Small intestine (tissue), 7 donors: ENCODE measurements around the gene RAD51AP1. TPM values are rescaled to one million over a fixed set of nuclear protein-coding genes. Genes with fewer than 3 reads are reported as not detected.

Source experiments
- DNase-seq, 2 donors: peaks; one replicate each; pipeline versions ENCODE4 v3.0.0 to v3.0.0-alpha.2; 2013
- FAIRE-seq: peaks from 2 replicates; lab custom pipeline; 2012; peaks lifted over from hg19 to GRCh38; lab: Jason Lieb, UNC
- H3K27ac ChIP-seq, 3 donors: one replicate each; pipeline ENCODE4 v1.5.1; 2013; ENCODE audit warnings: low read length in 2 of 3, mild to moderate bottlenecking in 2 of 3, control low read depth in 1 of 3, inconsistent platforms in 1 of 3, low read depth in 1 of 3, moderate library complexity in 1 of 3
- H3K27me3 ChIP-seq, 3 donors: one replicate each; pipeline ENCODE4 v1.6.1; 2013; ENCODE audit warnings: low read length in 3 of 3, inconsistent platforms in 1 of 3; ENCODE audit not compliant: control insufficient read depth in 3 of 3, insufficient read depth in 3 of 3
- H3K36me3 ChIP-seq, 3 donors: one replicate each; pipeline ENCODE4 v1.6.1; 2013; ENCODE audit warnings: low read length in 3 of 3, inconsistent platforms in 1 of 3, low read depth in 1 of 3, mild to moderate bottlenecking in 1 of 3, moderate library complexity in 1 of 3; ENCODE audit not compliant: control insufficient read depth in 3 of 3, insufficient read depth in 2 of 3
- H3K4me1 ChIP-seq, 3 donors: one replicate each; pipeline ENCODE4 v1.6.1; 2013; ENCODE audit warnings: low read length in 2 of 3, inconsistent platforms in 1 of 3, low read depth in 1 of 3, mild to moderate bottlenecking in 1 of 3, moderate library complexity in 1 of 3; ENCODE audit not compliant: control insufficient read depth in 3 of 3, insufficient read depth in 2 of 3
- H3K4me3 ChIP-seq, 3 donors: one replicate each; pipeline ENCODE4 v1.5.1; 2013; ENCODE audit warnings: low read length in 3 of 3, control low read depth in 1 of 3, inconsistent platforms in 1 of 3, low read depth in 1 of 3, mild to moderate bottlenecking in 1 of 3, moderate library complexity in 1 of 3
- H3K9me3 ChIP-seq, 2 donors: one replicate each; pipeline ENCODE4 v1.6.1; 2013; ENCODE audit warnings: low read depth in 1 of 2, low read length in 1 of 2; ENCODE audit not compliant: control insufficient read depth in 2 of 2, insufficient read depth in 1 of 2
- WGBS, 3 donors: extraction: QIAGEN DNeasy Blood & Tissue Kit; methylation state at CpG; one replicate each; pipeline ENCODE4 v1.1.7; 2013; 5-methylcytosine and 5-hydroxymethylcytosine counted together
- polyA plus RNA-seq, 4 donors: library from polyadenylated mRNA; stranded (reverse) in 3 of 4; unstranded in 1 of 4; fragments of 200-250 nt in 3 of 4; fragments of 120-200 nt in 1 of 4; gene quantifications; one replicate each; pipeline versions ENCODE4 v1.2.1 to v1.2.3, GENCODE V29; 2013
- donor health status: healthy with polysubstance abuse.
- donor health status: control.
- donor health status: control.
- donor health status: Bipolar disorder and iron deficiency.
- donor health status: healthy.

RAD51AP1 gene
- polyA plus RNA-seq, 4 donors: 1.4 to 16.5 (median 6.7) TPM

DNA sequence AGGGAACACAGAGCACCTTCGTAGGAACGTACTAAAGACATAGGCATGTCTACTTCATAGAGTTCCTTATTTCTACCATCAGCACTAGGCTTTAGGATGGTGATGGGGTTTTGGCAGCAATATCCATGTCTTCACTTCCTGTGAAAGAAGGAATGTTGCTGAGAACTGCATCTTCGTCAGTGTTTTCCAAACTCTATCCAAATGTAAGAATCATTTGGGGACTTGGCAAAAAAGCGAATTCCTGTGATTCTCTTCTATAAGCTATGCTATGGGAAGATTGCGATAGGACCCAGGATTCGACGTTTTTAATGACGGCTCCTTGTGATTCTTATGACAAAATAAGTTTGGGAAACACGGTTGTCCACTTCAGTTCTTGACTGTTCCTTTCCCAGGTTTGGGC lies 70.4 kb downstream of the RAD51AP1 start:
- H3K27ac ChIP-seq: no peak overlapping the region
- H3K4me3 ChIP-seq: no peak overlapping the region
- no peaks in the 10 kb centered on the region for H3K9me3 ChIP-seq
- FAIRE-seq: no peak
- no peaks in the 10 kb centered on the region for H3K27me3 ChIP-seq
- no peak for DNase-seq
- 86 to 96% (median 93%) methylated on average over 9 of the region's 9 CpGs for WGBS, 3 donors
- H3K4me1 ChIP-seq: peaks cover 3 to 9% (median 6%) of the 10 kb centered on the region in 3 donors
- peaks cover 3 to 8% (median 4%) of the 10 kb centered on the region in 3 donors for H3K36me3 ChIP-seq

Other genes starting within 250 kb of the RAD51AP1 start
- 10 to 100 TPM in 1 of 4 donors, 1 to 10 TPM in 3; 3.5 to 10.1 (median 5.4) TPM for gene TIGAR, start 217.7 kb upstream of the RAD51AP1 start, polyA plus RNA-seq
- gene FGF23, start 159.2 kb upstream of the RAD51AP1 start, polyA plus RNA-seq: 10 to 100 TPM in 1 of 4 donors, under 1 TPM in 1, not detected in 2; 0.04 to 10.1 TPM
- under 1 TPM in 1 of 4 donors, not detected in 3; 0.12 TPM for gene FGF6, start 93.1 kb upstream of the RAD51AP1 start, polyA plus RNA-seq
- 10 to 100 TPM; 23.7 to 63.3 (median 28.9) TPM for gene DYRK4, start 23.3 kb downstream of the RAD51AP1 start, polyA plus RNA-seq
- gene AKAP3, start 110.2 kb downstream of the RAD51AP1 start, polyA plus RNA-seq: 1 to 10 TPM in 2 of 4 donors, under 1 TPM in 2; 0.45 to 2.5 (median 0.86) TPM
- gene NDUFA9, start 110.2 kb downstream of the RAD51AP1 start, polyA plus RNA-seq: 100 to 1,000 TPM in 1 of 4 donors, 10 to 100 TPM in 3; 64.6 to 113 (median 75.9) TPM
- gene GALNT8, start 181.5 kb downstream of the RAD51AP1 start, polyA plus RNA-seq: 10 to 100 TPM in 1 of 4 donors, 1 to 10 TPM in 1, under 1 TPM in 1, not detected in 1; 0.67 to 14.4 (median 6.8) TPM